NCI-H446 (cell line): ENCODE data around the gene OPRM1.
"Not testable (repeated sequence)": the region's sequence is repeated elsewhere in the genome, so short reads cannot be mapped to it uniquely, and the experiment has no call there.

Source experiments
- DNase-seq, 2 experiments: peaks; one replicate each; lab custom pipeline; 2025; lab: John Stamatoyannopoulos, UW

The OPRM1 gene

GRCh38 chr6:154143753-154144152 is 104.7 kb downstream of the OPRM1 start:
- DNase-seq, result no peak

GRCh38 chr6:154154389-154154967 is 115.4 kb downstream of the OPRM1 start:
- DNase-seq, result peak in 1 of 2 experiments; percentile 47

- no peak for DNase-seq
Observed at GRCh38 chr6:154156135-154156896, 117.3 kb downstream of the OPRM1 start.

GRCh38 chr6:154157082-154157481 is 118.0 kb downstream of the OPRM1 start:
- no peak for DNase-seq

GRCh38 chr6:154157706-154158105 is 118.7 kb downstream of the OPRM1 start:
- DNase-seq, result no peak

GRCh38 chr6:154159126-154159525 is 120.1 kb downstream of the OPRM1 start:
- no peak for DNase-seq

- DNase-seq, result no peak
Observed at GRCh38 chr6:154161689-154162088, 122.6 kb downstream of the OPRM1 start.

- DNase-seq, result no peak
Observed at GRCh38 chr6:154164397-154164796, 125.4 kb downstream of the OPRM1 start.

- no peak for DNase-seq
Observed at GRCh38 chr6:154165478-154165877, 126.4 kb downstream of the OPRM1 start.

- no peak for DNase-seq
Observed at GRCh38 chr6:154166140-154166539, 127.1 kb downstream of the OPRM1 start.

- no peak for DNase-seq
Observed at GRCh38 chr6:154167126-154167525, 128.1 kb downstream of the OPRM1 start.

GRCh38 chr6:154169193-154169847 is 130.3 kb downstream of the OPRM1 start:
- no peak for DNase-seq

GRCh38 chr6:154170106-154170505 is 131.1 kb downstream of the OPRM1 start:
- DNase-seq, result no peak

- not testable (repeated sequence) for DNase-seq
Observed at GRCh38 chr6:154172393-154172792, 133.4 kb downstream of the OPRM1 start.

- DNase-seq, result no peak
Observed at GRCh38 chr6:154179434-154179833, 140.4 kb downstream of the OPRM1 start.

- no peak for DNase-seq
Observed at GRCh38 chr6:154187203-154187602, 148.2 kb downstream of the OPRM1 start.

GRCh38 chr6:154187714-154188113 is 148.7 kb downstream of the OPRM1 start:
- DNase-seq, result no peak

GRCh38 chr6:154196333-154196885 is 157.4 kb downstream of the OPRM1 start:
- DNase-seq, result no peak

GRCh38 chr6:154197196-154197860 is 158.3 kb downstream of the OPRM1 start:
- no peak for DNase-seq

- not testable (repeated sequence) for DNase-seq
Observed at GRCh38 chr6:154201688-154202087, 162.6 kb downstream of the OPRM1 start.

GRCh38 chr6:154202339-154202738 is 163.3 kb downstream of the OPRM1 start:
- DNase-seq, result no peak

GRCh38 chr6:154202958-154203357 is 163.9 kb downstream of the OPRM1 start:
- DNase-seq, result no peak
